Right renal cortex interstitium (tissue), 3 donors: Measurements from ENCODE around the gene IGF1R. TPM values are rescaled to one million over a fixed set of nuclear protein-coding genes. Genes with fewer than 3 reads are reported as not detected.

Experiments used
- DNase-seq, 3 donors: peaks; one replicate each; pipeline ENCODE4 v3.0.0-alpha.2; 2013; ENCODE audit warnings: low read depth in 3 of 3, low spot score in 2 of 3
- polyA plus RNA-seq, 3 donors: library from polyadenylated mRNA; unstranded; fragments of 120-200 nt; gene quantifications; one replicate each; pipeline ENCODE4 v1.2.1, GENCODE V29; 2013; ENCODE audit not compliant: insufficient read length in 3 of 3

Gene IGF1R
- polyA plus RNA-seq, 3 donors: 41.7 to 48.8 (median 44.0) TPM

- DNase-seq: no peak
Observed at GRCh38 chr15:98767692-98768091, 119.4 kb downstream of the IGF1R start.

DNA sequence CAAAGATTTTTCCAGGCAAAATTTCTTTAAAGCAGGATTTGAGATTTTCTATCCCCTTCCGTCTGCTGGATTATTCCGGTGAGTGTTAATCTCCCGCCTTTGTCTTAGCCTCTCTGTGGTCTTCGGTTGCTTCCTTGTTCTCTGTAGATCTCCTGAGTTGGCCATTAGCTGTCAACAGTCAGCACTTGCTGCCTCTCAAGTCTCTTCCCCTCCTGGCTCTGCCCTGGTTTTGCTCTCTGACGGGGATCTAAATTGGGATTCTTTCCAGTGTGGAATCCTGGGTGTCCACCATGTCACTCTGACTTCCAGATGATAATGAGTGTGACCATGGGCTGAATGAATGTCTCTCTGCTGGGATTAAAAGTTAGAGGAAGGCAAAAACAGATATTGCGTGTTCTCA is 121.5 kb downstream of the IGF1R start:
- DNase-seq: no peak

DNA sequence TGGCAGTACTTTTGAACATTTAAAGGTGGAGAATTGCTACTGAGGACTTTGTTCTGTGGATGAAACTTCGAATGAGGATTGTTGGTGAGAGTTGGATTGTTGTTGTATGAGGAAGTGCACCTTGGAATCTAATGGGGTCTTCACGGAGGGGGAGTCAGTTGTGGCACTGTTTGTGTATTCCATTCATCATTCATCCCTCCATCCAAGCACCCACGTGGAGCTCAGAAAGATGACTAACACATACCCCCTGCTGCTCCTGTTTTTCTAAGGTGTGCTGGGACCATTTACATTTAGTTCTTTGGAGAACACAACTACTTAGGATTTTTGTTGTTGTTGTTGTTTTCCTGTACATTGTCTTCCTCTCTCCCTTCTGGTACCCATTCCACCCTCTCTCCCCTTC is 122.6 kb downstream of the IGF1R start:
- DNase-seq: no peak

DNA sequence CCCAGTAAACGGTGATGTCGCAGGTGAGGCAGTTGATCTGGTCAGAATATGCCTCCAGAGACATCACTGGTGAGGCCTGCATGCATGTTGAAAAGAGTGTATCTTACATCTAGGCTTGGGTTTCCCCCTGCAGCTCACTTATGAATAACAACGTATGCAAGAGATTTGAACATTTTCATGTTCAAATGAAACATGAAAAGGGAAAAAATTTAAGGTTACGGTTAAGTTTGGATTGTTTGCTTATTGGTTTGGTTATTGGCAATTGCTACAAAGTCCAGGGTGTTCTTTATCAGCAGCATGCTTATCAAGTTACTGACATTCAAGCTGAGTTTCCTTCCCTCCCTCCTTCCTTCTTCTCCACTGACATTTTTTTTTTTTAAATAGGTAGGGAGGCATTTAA is 123.2 kb downstream of the IGF1R start:
- no peak for DNase-seq

DNA sequence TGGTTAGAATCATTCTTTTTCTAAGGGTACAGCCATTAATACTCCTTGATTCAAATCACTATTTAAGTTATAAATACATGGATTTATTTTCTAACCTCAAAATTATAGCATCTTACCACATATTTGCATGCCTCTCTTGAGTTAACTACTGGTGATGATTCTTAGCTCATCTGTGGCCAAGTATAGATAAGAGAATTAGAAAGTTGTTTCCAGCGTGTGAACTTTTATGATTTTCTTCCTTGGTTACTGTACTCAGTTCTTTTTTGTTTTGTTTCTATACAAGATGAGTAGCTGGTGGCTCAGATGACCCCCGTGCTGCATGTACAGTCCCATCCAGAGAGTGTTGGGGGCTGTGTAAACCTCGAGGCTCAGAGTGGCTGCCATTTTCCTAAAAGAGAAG is 124.6 kb downstream of the IGF1R start:
- no peak for DNase-seq

- no peak for DNase-seq
Observed at GRCh38 chr15:98773616-98774015, 125.3 kb downstream of the IGF1R start.

- DNase-seq: no peak
Observed at GRCh38 chr15:98774756-98775497, 126.6 kb downstream of the IGF1R start.

DNA sequence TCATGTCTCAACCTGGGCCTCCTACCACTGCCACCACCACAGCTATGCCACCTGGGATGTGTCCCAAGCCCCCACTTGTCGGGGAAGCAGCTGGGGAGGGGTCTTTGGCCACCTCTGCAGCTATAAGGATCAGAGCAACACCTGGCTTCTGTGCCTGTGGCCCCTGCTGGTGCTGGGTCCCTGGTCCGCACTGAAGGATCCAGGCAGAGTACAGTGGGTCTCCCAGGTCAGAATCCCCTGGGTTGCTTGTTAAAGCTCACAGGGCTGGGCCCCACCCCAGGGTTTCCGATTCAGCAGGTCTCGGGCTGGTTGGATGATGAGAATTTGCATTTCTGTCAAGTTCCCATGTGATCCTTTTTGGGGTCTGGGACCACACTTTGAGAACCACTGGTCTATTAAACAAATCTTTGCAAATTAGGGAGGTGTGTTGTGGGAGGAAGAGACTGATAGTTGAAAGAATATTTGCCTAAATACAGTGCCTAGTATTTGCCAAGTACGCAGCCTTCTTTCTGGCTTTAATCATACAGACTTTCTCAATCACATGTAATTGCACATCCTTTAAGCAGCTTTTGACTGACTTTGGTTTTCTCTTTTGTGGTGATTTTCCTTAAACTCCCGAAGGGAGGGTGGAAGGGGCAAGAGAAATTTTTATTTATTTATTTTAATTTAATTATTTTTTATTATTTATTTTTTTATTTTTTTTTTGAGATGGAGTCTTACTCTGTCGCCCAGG is 127.3 kb downstream of the IGF1R start:
- no peak for DNase-seq

GRCh38 chr15:98776607-98777281 is 128.4 kb downstream of the IGF1R start:
- DNase-seq: peak; percentile 62 to 81 (median 76)

DNA sequence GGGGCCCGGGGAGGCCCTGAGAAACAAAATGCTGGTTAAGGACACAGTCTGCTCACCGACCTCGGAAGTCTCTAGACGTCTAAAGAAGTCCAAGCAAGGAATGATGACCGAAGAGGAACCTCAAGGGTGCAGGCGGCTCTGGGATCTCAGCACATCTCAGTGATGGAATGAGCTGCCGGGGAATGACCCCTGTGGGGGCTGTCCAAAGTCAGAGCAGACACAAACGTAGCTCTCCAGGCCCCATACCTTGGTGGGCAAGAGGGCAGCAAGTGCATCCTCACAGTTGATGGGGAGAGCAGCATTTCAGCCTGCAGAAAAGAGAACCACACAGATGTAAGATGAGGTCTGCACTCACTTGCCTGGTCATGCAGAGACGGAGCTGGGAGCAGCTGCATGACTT is 129.1 kb downstream of the IGF1R start:
- no peak for DNase-seq

- DNase-seq: no peak
Observed at GRCh38 chr15:98778263-98778959, 130.1 kb downstream of the IGF1R start.

DNA sequence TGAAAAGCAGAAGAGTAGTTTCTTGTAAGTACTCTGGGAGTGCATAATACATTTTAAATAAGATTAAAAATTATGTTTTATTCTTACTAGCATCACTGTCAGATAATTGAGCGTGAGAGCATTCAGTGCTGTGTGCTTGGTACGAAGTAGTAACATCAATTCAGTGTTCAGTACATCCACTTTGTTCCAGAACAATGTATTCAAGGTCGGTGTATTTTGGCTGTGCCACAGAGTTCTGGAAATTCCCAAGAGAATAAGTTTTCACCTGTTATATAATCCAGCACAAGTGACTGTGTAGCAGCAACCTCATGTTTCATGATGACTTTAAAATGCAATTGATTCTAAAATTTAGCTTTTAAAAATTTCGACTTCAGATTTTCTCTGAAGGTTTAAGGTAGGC is 130.6 kb downstream of the IGF1R start:
- DNase-seq: no peak

DNA sequence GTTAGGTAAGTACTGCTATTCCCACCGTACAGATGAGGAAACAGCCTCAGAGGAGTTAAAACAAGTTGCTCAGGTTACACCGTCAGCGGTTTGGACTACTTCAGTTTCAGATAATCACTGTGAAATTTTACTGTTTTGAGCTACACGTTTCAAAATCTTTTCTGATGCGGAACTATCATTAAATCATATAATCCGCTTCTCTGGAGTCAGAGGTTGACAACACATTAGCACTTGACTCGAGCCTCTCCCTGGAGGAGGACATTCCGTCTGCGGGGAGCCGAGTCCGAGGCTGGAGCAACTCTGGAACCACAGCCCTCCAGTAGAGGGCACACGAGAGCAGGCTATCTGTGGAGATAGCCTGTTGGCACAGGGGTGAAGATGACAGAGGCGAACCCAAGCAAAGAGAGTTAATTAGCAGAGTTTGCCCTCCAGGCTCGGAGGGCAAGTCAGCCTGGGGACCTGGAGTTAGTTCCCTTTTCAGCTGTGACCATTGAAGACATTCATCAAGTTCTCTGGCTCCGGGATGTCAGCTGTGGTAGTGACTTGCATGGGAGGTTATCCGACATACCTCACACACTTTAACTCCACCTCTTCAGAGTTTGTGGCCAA is 131.2 kb downstream of the IGF1R start:
- DNase-seq: no peak

DNA sequence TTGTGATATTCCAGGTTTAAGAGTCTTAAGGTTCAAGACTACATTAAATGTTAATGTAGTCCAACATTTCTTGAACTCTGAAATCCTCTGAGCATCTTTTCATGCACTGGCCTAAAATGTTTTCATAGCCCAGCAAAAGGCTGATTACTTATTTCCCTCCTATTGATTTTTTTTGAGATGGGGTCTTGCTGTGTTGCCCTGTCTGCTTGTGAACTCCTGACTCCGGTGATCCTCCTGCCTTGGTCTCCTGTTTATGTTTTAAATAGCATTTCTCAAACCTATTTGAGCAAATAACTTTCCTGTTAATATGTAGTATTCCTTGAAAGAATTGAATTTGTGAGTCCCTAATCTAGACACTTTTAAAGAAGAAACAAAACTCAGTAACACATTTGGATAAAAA is 133.5 kb downstream of the IGF1R start:
- no peak for DNase-seq

GRCh38 chr15:98782801-98783200 is 134.5 kb downstream of the IGF1R start:
- DNase-seq: no peak

DNA sequence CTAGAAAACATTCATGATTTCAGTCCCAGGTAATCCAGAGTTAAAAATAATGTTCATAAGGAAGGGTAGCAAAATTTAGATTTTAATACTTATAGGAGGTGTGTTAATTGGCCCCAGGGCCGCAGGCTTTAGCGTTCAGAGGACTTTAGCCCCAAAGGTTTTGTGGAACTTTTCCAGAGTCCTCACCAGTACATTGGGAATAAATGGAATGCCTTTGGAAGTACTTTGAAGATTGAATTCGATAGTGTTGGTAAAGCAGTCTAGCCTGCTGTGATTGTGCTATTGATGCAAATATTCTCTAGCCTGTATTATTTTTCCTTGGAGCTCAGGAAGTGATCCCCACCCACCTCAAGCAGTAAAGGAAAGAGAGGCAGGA is 137.1 kb downstream of the IGF1R start:
- no peak for DNase-seq

DNA sequence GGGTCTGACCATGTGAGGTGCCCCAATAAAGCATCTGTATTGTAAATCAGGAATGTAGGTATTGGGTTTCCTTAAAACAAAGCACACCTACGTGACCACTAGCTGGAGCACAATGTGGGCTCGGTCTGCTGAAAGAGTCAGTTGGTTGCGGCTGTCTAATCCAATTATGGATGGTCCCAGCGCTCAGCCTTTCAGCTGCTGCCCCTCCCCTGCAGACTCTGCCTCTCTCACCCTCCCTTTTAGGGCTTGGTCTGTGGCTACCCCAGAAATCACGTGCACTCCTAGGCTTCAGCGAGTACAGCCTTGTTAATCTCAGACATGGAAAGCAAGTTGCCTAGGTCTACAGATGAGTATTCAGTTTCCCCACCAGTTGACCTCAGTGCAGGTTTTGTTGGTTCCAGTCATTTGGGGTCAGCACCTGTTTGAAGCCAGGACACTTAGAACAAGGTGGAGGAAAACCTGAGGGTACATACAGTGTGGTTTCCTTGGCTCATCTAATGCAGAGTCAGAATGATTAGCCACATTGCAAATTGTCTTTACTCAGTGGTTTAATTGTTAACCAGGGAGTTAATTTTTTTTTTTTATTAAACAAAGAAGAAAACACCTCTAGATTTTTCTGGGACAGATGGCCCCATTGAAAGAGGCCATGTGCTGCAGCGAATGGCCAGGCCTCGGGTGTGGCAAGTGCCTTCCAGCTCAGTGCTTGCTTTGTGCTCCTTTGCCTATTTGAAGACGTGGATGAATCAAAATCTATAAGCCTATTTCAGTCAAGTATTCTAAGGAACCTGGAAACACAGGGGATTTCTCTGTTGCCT is 137.7 kb downstream of the IGF1R start:
- no peak for DNase-seq

DNA sequence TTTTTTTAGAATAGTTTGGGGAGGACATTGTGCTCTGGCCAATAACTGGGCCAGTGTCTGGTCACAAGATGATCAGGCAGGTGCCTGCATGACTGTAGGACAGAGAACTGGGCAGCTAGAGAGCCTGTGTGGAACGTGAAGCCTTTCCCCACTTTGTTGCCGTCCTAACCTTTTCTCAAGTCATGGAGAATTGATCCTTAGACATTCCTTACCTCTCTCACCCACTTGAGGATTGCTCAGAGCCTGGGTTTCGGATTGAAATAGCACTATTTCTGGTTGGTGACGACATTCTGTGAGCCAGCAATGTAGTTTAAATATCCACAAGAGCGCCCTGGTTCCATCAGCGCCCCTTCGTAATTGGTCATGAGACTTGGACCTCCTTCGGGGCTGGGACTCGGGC is 138.4 kb downstream of the IGF1R start:
- no peak for DNase-seq

GRCh38 chr15:98787194-98787593 is 138.9 kb downstream of the IGF1R start:
- no peak for DNase-seq
